NCI-H510A treated with DMSO at 0.1 percent for 48 hours (cell line): Measurements from ENCODE around the gene XXYLT1.

Experiments used
- DNase-seq: peaks from one replicate; lab custom pipeline; 2025; lab: John Stamatoyannopoulos, UW

The XXYLT1 gene

DNA sequence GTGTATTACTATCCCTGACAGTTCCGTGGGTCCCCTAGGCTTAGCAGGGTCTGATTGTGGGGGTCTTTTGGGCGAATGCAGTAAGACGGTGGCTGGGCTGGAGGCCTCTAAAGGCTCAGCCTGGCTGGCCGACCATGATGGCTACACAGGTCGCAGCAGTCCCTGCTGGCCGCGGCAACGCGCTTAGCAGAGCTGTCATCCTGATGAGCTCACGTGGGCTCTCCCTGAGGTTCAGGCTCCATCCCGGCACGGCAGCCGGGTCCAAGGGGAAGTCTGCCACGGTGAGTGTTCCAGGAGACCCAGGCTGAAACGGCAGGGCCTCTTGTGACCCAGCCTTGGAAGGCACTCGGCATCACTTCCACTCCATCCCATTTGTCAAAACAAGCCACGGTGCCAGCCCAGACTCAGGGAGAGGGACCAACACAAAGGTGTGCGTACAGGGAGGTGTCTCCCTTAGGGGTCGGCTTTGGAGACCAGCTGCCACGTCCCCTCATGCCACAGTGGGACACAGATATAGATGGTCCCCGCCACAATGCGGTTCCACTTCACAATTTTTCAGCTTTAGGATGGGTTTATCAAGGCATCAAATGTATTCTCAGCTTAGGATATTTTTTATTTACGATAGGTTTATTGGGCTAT, 101.8 kb downstream of the XXYLT1 start:
- no peak for DNase-seq

- DNase-seq = no peak
Observed at GRCh38 chr3:195168009-195168762, 102.8 kb downstream of the XXYLT1 start.

DNA sequence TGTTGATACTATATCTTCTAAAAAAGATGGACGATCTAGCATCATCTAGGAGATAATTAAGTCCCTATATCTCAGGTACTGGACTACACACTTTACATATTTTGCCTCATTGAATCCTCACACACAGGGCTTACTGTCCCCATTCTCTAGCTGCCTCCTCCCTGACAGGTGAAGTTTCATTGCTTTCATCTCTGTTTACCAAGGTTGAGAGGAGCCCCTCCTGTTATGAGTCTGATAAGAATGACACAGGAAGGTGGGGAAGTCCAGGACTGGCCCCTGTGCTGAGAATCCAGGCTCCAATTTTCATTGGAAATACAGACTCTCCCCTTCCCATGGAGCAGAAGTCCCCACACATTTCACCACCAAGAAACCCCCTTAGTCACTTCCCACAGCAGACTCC, 105.2 kb downstream of the XXYLT1 start:
- peak; percentile 47 for DNase-seq

GRCh38 chr3:195165265-195165609, 105.7 kb downstream of the XXYLT1 start:
- DNase-seq = no peak

DNA sequence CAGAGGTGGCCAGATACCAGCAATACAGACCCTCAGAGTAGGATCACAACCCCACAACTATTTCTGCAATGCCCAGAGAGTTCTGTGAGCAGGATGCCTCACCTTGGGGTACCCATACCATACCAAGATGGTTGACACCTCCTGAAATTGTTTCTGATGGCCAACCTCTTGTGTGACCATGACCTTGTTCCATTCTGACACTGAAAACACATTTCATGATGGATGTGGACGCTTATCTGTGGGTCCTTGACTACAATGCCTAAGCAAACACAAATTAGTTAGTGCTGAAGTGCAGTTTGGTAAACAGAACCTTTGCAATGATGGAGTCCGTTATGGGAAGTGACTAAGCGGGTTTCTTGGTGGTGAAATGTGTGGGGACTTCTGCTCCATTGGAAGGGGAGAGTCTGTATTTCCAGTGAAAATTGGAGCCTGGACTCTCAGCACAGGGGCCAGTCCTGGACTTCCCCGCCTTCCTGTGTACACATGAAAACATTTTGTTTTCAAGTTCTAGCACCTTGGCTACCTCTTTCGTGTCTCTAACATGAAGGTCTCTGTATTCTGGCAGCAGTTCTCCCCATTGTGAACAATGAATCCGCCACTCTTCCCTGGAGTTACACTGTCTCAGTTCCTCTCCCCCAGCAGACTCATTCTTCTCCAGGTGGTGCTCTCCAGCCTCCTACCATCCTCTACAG, 106.2 kb downstream of the XXYLT1 start:
- peak; percentile 43 for DNase-seq

DNA sequence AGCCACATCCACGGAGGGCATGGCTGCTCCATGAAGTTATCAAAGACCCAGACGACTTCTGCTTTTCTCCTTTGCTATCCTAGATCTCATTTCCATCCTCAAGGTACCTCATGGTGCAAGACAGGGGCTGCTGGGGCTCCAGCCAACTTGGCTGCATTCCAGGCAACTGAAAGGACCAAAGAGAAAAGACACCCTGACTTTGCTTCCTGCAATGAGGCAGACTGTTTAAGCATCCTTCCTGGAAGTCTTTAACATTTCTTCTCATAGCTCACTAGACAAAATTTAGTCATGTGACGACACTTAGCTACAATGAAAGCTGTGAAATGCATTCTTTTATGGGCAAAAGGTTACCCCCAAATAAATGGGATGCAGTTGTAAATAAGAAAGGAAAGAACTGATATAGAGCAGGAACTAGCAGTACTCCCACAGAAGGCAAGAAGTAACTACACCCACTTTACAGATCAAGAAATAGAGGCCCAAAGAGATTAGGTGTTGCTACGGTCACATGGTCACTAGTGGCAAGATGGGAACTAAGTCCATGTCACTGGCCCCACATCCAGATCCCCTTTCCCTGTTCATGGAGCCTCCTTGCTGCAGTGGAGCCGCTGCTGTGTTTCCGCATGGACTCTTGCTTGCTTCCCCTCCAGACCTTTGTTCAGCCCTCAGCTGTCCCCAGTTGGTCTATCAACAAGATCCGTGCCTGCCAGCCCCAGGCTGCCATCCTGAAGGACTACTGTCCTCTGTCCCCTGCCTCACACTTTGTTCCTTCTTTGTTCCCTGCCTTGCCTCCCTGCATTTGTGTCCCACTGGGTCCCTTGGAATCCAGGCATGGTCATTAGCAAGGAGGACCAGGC, 107.0 kb downstream of the XXYLT1 start:
- no peak for DNase-seq

DNA sequence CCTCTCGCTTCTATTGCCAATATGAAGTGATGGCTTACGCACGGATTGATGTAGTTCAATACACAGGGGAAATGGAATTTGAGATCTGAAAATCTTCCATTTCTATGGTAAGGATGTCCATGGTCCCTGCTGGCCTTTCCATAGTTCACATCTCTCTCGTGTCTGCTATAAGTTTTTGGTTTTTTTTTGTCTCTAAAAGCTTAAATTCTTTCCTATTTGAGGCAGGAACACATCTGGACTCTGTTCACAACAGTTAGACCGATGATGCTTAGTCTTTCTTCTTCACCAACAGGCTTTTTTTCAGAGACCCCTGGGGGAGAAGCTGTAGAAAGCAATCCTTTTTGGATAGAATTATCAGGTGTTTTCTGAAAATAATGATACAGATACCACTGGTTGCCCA, 108.1 kb downstream of the XXYLT1 start:
- DNase-seq = no peak

GRCh38 chr3:195162033-195162669, 108.8 kb downstream of the XXYLT1 start:
- DNase-seq = no peak

DNA sequence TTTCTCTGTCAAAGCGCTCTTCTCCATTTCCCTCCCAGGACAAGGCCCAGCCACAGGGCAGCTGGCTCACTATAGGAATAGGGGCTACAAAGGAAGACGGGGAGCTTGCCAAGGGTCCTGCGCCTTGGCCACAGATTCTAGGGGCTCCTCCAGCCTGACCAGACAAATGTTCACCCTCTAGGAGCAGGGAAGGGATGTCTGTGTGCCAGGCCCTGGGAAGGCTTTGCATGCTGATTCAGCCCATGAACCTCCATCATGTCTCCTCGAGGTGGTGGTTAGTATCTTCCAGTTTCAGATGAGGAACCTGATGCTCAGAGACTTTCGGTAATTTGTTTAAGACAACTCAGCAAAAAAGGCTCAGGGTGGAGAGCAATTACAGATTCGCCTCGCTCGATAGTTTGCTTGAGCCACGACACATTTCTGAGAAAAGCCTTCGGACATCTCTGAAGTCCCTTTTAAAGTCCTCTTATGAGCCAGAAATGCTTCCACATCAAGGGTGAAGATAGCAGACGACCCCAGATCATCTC, 110.0 kb downstream of the XXYLT1 start:
- DNase-seq = no peak

- DNase-seq = no peak
Observed at GRCh38 chr3:195160257-195160898, 110.6 kb downstream of the XXYLT1 start.

DNA sequence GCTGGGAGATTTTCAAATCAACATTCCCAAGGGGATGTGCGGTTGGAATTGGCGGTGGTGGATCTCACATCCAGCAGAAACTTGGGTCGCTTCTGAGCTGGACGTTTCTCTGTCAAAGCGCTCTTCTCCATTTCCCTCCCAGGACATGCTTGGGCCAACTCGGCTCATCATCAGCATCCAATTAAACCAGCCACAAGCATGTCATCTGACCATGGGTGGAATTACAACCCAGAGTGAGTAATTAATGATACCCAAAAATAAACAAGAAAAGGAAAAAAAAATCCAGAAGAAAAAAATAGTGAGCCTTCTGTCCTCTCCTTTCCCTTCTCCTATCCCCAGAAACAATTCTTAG, 111.2 kb downstream of the XXYLT1 start:
- no peak for DNase-seq

DNA sequence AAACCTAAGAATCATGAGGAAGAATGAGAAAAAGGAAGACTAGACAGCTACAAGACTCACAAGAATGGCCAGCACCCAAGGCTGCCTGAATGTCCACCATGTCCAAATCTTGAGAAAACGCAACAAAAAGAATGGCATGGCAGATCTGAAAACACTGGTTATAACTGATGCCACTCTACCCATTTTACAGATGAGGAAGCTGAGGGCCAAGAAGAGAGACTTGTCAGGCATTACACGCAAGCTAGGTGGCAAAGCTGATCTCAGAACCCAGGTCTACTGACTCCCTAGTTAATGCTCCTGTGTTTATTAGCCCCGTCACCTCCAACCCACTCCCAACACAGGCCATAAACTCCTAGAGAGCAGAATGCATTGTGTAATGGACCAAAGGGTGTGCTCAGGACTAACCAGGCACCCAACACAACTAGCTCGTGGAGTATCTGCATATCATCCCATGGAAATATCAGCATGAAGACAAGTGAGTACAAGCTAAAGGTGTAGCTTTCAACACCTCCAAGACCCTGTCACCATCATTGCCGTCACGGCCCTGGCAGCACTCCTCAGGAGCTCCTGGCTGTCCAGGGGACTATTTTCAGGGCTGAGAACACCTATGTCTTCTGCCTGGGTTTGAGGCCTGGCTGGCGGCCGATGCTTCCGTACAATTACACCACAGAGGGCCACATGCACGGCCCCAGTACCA, 111.7 kb downstream of the XXYLT1 start:
- DNase-seq = no peak

GRCh38 chr3:195156286-195156890, 114.6 kb downstream of the XXYLT1 start:
- DNase-seq = no peak

DNA sequence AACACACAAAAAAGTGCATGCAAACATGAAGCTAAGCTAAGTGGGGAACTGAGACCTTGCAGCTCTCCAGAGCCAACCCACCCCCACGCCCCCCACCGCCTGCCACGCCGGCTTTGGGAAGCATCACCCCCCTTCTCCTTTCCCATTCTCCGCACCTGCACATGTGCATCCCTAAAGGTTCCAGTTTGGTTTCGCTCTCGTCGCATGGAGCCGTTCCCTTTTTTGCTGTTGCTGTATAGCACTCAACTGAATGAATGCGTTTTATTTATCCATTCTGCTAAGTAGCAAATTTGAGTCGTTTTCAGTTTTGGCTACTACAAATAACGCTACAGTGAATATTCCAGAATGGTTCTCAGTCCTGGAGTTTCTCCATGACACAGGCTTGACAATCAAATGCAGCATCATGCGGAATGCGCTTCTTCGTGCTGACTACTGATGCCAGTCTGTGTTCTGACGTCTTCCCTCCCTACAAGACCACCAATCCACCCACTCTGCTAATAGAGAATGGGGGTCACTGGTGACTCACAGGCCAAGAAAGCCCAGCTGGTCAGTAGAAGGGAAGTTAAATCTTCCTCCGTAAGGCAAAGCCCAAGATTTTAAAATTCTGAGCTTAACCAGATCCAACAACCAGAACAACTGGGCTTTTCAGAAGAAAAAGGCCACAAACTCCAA, 115.3 kb downstream of the XXYLT1 start:
- DNase-seq = no peak

DNA sequence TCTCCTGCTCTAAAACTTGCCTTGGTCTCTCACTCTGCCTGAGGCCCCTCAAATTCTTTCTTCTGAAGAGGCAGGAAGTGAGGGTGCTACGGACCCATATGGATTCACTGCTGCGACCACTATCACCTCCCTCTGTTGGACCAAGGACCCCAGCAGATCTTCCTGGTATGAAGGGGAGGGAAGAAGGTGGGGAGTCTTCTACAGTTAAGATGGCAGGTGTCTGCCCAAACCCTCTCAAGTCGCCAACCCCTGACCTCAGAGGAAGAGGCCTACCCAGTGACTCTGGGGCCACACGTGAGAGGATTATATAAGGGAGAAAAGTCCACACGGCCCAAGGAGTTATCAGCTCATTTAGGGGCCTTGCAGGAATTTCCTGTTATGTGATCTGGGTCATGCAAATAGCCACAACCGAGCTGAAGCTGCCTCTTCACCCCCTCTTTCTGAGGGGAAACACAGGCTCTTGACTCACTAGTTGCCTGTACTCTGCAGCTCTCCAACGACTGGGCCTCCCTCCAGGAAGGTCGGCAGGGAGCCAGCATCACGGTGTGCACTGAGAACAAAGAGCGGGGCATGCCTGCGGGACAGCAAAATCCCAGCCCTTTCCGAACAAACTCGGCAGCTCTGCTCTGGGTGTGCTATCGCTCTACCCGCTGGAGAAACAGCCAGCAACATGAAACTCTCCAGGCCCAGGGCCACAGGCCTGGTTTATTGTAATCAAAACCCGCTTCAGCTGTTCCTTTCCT, 116.0 kb downstream of the XXYLT1 start:
- DNase-seq = peak; percentile 56

DNA sequence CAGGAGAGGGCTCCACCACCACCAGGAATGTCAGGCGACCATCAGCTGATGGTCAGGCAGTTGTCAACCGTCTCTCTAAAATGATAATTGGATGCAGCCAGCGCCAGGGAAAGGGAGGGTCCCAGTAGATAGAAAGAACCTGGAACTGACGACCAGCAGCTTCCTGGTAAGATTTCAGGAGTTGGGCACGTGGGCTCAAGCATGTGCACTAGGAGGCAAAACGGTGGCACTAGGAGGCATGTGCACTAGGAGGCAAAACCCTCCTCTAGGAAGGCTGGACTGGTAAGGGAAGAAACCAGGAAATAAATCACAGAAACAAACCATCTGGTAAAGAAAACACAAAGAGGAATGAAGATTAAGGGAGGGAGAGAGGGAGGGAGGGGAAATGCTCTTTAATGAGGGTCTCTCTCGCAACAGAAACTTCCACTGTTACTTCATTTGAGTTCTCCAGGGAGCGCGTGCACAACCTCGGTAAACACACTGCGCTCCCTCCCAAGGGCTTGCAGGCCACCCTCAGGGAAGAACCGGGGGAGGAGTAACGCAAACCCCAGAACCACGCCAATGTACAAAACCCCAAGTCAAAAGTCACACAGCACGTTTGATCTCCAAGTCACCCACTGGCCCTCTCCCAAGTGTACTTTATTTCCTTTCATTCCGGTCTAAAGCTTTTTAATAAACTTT, 116.7 kb downstream of the XXYLT1 start:
- DNase-seq = no peak

DNA sequence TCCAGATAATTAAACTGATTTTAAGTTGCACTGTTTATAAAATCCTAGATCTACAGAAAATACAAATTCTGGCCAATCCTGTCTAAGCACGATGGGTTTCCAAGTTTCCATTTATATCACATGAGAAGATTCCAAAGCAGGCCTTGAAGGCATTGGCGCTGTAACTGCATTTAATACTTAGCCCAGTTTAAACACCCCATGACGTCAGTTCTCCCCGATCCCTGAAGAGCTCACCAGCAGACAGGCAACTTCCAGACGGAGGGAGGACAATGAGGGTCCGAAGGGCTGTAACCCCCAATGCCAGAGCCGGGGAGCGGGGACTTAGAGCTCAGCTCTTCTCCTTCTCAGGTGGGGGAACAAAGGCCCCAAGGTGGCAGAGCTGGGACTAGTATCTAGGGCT, 117.3 kb downstream of the XXYLT1 start:
- no peak for DNase-seq

- DNase-seq = no peak
Observed at GRCh38 chr3:195153130-195153529, 117.8 kb downstream of the XXYLT1 start.
